Measurements from ENCODE around the gene PDIA5.
A peak's percentile ranks its signal among the peaks of the same experiment; 100 is the strongest.

The PDIA5 gene

DNA sequence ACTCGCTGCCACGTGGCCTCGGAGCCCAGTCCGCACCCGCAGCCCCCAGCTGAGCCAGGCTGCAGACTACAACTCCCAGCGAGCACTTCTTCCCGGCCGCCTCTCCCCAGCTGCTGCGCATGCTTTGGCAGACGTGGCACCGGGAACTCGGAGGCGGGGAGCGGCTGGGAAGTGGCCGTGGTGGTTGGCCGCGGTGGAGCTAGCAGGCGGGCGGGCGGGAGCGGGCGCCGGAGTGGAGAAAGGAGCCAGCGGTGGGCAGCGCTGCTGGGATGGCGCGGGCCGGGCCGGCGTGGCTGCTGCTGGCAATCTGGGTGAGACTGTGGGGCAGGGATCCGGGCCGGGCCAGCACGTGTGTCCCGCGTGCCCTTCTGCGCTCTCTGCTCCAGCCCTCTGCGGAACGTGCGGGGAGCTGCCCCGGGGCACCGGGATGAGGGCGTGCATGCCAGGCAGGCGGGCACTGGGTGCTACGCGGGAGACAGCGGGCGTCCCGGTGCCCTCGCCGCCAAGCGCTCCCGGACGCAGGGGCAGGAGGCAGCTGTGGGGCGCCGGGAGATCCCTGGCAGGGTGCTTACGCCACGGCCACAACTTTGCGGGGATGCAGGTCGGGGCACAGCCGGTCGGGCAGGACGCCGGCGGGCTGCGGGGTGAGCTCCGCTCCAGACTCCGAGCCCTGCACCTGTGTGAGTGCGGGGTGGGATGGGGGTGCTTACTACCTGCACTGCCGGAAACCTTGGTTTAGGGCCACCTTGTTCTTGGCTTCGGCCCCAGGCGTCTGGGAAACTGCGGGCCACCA, at the start of gene PDIA5:
PDIA5 (plus strand) TSS at position 130 of the 793 bp plus-strand sequence; CDS start at position 270, 140 bp downstream.
- DNase-seq: peak; percentile 64

DNA sequence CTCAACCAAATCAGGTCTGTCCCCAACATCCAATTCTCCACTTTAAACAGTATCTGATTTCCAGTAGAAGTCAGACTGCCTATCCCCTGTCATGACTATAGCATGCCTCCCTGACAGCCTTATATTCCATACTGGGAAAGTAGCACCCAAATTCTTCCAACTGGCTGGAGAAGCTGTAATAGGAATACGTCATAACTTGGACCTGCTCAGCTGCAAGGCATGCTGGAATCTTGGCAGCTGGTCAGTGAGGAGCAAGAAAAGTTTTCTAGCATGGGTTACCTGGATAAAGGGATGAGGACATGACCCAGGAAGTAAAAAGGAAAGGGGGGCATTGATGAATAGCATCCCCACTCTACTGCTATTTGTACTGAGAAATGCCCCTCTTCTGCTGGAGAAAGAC, 48.1 kb upstream of the PDIA5 start:
- DNase-seq: no peak

DNA sequence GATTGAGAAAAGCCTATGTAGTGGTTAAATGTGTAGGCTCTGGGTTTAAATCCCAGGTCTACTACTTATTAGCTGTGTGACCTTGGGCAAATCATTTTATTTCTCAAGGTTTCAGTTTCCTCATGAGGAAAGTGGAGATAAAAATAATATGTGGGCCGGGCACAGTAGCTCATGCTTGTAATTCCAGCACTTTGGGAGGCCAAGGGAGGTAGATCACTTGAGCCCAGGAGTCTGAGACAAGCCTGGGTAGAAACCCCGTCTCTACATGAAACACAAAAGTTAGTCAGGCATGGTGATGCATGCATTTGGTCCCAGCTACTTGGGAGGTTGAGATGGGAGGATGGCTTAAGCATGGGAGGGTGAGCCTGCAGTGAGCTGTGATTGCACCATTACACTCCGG, 47.7 kb upstream of the PDIA5 start:
- no peak for DNase-seq

DNA sequence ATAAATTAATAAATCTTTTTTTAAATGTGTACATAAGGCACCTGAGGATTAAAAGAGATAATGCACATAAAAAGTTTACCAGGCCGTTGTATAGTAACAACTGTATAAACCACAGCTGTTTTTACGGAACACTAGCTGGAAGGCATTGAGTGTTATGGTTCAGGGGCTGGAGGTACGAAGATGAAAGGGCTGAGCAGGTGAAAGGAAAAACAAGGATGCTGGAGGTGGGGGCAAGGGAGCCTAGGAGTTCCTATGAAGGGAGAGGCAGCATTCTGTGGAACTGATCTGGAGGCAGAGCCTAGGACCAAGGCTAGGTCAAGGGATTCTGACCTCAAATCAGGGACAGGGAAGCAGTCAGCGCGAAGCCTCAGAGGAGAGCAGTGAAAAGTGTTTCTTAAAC, 47.2 kb upstream of the PDIA5 start:
- DNase-seq: no peak

DNA sequence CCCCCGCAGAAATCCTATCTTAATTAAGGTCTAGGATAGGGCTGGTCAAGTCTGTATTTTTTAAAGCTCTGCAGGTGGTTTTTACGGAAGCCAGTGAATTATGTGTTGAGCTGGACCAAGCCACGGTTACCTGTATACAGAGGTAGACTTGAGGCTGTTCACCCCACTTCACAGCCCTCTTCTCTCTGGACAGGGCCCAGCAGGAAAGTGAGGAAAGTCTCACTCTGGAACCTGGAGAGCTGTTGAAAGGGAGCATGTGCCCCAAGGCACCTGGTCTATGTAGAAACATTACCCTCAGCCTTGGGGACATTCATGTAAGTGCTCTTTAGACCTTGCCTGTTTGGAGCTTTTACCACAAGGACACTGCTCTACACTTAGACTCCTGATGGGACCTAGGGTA, 46.1 kb upstream of the PDIA5 start:
- DNase-seq: no peak

DNA sequence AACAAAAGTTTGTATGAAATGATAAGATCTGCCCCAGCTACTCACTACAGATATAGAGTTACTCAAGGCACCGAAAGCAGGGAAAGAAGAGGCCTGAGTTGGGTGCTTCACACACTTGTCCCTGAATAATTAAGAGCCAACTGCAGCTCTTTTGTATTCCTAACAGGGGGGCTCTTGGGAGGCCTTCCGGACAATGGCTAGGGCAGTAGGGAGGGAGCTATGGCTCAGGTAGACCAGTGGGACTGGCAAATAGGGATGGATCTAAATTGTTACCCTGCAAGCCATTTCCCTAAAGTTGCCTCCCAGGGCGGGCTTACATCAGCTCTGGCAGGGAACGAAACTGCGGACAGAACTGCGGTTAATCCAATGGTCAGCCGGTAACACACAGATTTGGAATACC, 45.4 kb upstream of the PDIA5 start:
- no peak for DNase-seq

DNA sequence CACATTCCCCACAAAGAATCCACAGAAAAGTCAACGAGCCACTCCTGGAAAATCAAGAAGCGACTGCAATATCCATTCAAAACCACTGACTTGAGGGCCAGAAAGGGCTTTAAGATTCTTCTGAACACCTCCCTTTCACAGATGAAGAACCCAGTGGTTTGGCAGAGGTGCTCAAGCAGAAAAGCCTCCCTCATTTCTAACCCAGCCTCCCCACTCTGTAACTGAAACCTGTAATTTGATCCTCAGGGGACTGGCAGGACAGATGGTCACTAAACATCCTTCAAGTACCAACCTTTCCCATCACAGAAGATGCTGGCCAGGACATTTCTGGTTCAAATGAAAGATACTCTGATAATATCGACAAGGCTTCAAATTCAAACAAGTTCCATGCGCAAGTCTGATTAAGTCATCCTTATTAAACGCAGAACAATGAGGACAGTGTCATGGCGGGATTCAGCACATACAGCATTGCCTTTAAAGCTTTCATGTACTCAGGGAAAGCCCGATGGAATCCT, 44.8 kb upstream of the PDIA5 start:
- DNase-seq: no peak

DNA sequence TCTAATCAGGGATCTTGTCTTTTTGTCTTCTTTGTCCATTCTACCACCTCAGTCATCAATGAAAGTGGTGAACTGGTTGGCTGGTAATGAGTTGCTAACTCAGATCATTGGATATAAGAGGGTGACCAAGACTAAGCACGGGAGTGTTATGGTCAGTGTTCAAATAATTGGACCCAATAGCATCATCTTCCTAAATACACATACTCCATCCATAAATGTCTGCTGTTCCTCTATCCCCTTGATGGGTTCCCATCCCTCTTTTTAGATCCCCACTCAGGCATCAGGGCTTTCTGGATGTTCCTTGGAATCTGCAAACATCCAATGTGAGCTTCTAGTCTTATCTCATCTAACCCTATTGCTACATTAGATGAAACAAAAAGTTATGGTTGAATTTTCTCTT, 42.8 kb upstream of the PDIA5 start:
- no peak for DNase-seq

DNA sequence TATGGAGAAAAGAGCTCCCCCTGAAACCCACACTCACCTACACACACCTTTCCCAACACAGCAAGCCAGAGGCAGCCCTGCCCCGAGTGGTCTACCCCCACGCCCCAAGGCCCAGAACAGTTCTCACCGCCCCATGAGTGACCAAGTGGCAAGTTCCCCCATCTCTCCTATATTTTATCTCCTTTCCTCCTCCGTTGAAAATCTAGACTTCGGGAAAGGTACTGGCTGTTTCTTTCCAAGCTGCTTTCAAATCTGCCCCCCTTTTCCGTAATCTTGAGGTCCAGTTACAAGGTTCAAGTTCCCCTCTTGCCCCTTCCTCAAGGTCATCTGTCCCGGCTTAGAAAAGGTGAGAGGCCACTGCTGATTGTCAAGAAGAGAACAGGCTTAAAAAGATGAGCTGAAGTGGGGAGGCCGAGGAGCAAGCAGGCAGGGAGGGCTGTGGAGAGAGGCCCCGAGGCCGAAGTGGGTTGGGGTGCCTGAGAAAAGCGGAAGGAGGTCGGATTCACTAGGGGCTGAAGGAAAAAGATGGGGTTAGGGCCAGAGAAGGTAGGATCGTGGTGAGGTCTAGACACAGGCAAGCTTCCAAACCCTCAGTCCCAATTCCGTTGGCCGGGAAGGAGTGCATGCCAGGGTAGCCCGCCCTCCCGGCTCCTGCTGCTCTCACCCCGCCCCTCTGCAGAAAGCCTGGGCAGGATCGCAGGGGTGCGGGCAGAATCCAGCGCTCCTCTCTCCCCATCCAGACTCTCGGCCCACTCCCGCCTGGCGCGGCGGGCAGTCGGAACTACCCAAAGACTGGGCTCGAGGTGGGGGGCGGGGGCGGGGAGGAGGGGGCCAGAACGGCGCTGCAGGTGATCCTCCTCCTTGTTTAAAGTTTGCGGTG, 40.9 kb upstream of the PDIA5 start:
- no peak for DNase-seq

DNA sequence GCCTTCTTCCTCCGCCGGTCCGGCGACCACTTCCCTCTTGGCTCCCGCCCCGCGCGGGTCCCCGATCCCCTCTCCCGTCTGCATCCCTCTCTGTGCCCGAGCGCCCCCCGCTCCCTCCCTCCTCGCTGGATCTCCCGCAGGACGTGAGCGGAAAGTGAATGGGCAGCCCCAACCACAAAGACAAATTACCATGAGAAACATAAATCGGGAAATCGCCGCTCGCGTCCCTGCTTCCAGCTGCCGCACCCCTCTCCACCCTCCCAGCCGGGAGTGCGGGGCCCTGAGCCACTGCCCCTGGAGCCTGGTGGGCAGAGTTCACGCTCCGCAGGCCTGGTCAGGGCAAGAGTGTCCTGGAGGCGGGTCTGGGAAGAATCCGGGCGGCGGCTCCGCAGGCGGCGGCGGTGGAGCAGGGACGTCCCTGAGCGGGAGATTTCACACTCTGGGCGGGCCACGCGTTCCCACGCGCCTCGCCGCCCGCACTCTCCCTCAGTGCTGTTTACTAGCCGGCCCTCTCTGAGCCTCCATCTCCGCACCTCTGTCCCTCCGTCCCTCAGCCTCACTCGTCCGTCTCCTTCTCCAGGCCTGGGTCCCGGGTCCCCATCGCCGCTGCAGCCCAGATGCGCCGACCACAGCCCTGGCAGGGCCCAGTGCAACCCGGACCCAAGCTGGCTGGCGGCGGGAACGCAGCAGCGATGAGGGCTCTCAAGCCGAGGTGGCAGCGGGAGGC, 40.1 kb upstream of the PDIA5 start:
- no peak for DNase-seq

DNA sequence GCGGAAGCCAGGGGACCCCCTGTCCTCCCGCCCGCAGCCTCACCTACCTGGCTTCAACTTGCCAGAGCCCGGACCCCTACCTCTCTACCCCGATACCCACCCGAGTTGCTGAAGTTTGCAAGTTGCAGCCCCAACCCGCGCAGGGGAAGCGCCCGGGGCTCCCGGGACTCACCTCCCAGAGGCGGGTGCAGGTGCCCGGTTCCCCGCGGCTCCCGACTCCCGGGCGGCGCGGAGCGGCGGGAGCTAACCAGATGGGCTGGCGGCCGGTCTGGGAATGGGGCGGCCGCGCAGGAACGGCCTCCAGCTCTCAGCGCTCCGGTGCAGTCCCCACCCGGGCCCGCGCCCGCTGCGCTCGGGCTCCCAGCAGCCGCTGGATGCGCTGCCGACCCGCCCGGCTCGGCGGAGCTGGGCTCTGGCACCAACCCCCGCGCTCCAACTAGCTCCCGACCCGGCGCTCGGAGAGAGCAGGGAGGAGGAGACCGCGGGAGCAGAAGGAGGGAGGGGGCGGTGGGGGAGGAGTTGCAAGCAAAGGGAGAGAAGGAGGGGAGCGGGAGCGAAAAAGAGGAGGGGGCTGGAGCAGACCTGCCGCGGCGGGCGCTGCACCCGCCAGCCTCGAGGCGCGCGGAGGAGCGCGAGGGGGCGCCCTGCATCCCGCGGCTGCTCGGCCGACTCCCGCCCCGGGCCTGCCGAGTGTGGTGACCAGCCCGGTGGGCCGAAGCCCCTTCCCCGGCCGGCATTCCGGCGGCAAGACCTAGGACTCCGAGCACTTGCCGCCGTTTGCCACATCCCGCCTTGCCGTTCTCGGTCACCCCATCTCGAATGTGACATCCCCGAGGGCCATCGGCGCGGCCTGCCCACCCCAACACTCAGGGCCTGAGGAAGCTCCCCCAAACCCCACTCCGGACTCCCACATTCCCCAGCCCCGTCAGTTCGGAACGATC, 39.3 kb upstream of the PDIA5 start, which contains the start of gene SEMA5B:
SEMA5B (minus strand) TSS at position 472 of the 941 bp plus-strand sequence. CDS start 66,500 bp downstream, outside the sequence.
- DNase-seq: no peak

DNA sequence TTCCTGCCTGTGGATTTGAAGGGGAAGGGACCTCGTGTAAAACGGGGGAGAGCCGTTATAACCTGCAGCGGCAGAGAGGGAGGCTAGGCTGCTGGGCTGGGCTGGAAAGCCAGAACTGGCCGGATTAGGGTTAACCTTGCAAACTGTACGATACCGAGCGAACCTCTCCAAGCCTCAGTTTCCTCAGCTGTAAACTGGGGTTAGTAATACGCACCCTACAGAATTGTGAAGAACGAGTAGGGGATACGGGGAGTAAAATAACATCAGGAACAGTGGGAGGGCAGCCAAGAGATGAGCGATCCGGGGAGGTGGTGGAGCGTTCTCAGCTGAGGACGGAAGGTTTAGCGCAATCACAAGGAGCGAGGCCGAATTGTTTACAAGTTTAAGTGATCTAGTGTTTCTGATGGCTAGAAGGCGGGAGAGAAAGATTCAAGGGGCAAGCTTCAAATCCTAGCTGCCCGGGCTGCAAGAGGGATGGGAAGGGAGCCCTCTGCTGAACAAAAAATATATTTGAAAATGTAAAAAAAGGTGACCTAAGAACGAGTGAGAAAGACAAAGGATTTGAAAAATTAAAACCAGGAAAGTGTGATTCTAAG, 38.5 kb upstream of the PDIA5 start:
- no peak for DNase-seq

DNA sequence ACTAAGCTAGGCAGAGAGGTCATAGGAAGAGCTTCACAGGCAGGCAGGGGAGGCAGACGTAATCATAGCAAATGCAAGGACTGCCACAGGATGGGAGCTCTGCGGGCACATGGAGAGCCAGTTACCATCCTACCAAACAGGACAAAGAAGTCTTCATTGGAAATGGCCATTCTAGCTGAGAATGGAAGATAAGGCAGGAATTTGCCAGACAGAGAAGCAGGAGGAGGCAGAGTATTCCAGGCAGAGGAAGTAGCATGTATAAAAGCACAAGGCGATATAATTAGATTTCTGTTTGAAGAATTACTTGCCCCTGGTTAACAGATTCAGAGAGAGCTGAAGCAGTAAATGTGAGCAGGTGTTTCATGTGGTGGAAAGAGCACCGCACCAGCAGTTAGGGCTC, 35.8 kb upstream of the PDIA5 start:
- no peak for DNase-seq

DNA sequence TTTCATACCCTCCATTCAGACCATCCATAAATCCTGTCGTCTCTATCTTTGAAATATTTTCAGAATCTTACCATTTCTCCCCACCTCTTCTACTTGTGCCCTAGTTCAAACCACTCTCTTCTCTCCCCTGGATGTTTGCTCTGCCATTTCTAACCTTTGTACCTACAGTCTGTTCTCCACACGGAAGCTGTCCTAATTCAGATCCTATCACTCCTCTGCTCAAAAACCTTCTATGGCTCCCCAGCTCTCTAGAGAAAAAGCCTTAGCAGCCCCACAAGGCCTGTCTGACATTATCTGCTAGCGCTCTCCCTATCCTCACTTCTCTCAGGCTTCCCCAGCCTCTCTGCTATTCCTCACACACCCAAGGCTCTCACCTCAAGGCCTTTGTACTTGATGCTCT, 34.8 kb upstream of the PDIA5 start:
- DNase-seq: no peak

DNA sequence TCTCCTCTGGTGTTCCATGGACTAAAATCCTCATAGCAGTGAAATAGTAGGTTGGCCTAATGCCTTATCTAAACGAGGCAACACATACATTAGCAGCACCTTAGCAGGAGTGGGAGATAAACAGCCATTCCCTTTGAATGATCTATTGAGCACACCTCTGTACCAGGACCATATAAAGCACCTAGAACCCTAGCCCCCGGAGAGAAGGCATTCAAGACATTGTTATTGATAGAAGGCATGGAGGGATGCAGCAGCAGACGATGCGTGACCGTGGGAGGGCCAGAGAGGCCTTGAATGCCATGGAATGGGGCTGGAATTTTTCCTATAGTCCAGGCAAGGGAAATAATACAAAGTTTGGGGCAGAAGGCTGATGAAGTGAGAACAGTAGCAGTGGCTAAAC, 32.7 kb upstream of the PDIA5 start:
- DNase-seq: no peak

DNA sequence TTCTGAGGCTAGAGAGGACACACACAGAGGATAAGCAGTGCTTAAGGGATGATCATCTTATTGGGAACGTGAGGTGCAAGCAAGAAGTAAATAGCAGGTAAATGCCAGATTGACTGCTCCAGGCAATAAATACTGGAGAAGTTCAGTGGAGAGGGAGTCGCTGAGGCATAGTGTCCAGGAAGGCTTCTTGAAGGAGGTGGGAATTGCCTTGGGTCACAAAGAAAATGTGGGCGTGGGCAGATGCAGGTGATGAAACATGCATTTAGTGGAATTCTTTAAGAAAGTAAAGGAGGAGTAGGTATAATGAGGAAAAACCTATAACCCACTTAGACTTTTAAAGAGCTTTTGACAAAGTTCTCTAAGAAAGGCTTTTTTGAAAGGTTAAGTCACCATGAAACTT, 31.8 kb upstream of the PDIA5 start:
- DNase-seq: no peak

DNA sequence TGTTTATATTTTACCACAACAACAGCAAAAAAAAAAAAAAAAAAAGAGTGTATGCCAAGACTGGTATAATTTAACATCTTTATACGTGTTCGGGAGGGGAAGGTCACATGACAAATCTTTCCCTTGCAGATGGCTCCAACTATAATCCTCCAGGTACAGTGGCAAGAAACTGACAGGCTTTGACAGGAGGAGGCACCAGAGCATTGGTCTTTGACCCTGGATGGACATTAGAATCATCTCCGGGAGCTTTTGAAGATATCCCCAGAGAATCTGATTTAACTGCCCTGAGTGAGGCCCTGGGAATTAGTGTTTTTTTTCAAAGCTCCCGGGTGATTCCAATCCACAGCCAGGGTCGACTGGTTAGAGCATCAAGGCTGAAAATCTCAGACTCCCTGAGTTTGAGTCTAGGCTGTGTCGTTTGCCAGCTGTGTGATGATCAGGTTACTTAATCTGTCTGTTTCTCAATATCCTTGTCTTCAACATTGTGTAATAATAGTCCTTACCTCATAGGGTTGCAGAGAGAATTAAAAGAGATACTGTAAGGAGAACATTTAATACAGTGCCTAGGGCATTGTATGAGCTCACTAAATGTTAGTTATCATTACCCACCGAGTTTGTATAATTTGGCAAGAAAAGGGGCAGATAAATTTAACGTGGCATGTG, 30.3 kb upstream of the PDIA5 start:
- DNase-seq: peak; percentile 32

DNA sequence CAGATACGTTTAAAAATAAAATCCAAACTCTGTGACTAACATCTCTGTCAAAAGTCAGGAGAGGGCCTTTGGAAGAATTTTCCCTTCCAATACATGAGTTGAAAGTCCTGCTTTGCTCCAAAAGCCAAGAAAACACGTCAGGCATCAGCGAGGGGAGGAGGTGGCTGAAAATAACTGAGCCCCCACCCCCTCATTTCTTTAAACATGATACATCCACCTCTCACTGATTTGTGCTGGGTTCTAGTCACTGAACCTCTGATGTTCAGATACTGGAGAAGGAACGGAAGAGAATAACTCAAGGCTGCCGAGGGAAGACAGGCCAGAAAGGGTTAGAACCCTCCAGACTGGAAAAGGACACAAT, 29.8 kb upstream of the PDIA5 start:
- peak; percentile 4 for DNase-seq

DNA sequence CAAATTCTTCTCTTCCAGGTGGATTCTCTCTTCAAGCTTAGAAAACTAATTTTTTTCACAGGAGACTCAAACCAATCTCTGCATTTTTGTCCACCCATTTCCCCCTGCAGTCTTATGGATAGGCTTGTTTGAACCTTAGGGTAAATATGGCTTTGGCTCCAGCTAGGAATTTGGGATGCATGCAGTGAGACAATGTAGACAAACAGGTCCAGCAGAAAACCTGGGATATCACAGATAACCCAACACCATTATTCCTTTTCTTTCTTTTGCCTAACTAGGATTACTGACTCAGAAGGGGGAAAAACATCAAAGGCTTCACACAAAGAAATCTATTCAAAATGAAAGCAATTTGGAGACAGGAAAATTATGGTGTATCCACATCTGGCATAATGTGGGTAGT, 28.1 kb upstream of the PDIA5 start:
- no peak for DNase-seq

DNA sequence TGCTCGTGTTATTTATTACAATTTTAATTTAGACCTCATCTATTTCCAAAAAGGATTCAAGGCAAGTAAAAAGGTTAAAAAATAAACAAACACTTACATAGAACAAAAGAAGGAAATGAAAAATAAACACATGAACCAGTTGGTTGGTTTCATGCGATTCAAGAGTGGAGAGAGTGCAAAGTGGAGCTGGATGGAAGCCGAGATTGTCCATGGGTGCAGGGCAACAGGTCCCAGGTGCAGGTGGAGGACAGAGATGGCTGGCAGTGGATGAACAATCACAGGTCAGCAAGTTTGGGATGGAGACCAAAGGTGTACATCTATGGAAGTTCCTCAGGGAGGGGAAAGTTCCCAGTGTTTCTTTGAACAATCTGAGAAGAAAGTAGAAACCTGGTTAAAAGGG, 27.6 kb upstream of the PDIA5 start:
- DNase-seq: no peak

DNA sequence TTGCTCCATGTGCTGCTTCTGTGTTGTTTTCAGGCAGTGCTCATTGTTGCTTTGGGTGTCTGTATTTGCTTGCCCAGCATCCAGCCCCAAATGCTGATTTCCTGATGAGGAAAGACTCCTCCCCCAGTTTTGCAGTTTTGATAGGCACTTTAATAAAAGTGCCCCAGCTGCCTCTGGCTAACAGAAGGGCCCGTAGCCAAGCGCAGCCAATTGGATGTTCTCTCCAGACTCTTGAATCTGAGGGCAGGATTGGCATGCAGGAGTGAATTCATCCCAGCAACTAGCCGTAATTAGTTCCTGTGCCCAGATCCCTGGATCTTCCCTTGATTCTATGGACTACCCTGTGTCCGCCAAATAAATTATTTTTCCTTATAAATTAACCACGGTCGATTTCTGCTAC, 24.4 kb upstream of the PDIA5 start:
- DNase-seq: no peak

Measured in T1000 (cell line).